ENCODE data around the gene COL9A1.

COL9A1 gene

GRCh38 chr6:70236343-70236742 lies 66.5 kb downstream of the COL9A1 start:
- DNase-seq (ENCODE audit: insufficient read length, low spot score), result no peak
- FAIRE-seq, result no peak

- DNase-seq (ENCODE audit: insufficient read length, low spot score) (no peak), FAIRE-seq (no peak)
Observed at GRCh38 chr6:70234561-70235236, 68.2 kb downstream of the COL9A1 start.

GRCh38 chr6:70231311-70231710 lies 71.6 kb downstream of the COL9A1 start:
- no peak for FAIRE-seq

GRCh38 chr6:70225055-70225454 lies 77.8 kb downstream of the COL9A1 start:
- DNase-seq (ENCODE audit: insufficient read length, low spot score) (no peak), FAIRE-seq (no peak)

More at GRCh38 chr6:70231311-70231710, 71.6 kb downstream of the COL9A1 start:
- no peak for DNase-seq (ENCODE audit: insufficient read length, low spot score)

- DNase-seq (ENCODE audit: insufficient read length, low spot score) (no peak), FAIRE-seq (no peak)
Observed at GRCh38 chr6:70222439-70222749, 80.5 kb downstream of the COL9A1 start.

GRCh38 chr6:70221715-70222438 lies 81.0 kb downstream of the COL9A1 start:
- FAIRE-seq, result no peak

GRCh38 chr6:70221025-70221714 lies 81.7 kb downstream of the COL9A1 start:
- FAIRE-seq, result peak; percentile 63

More at GRCh38 chr6:70221715-70222438, 81.0 kb downstream of the COL9A1 start:
- no peak for DNase-seq (ENCODE audit: insufficient read length, low spot score)

GRCh38 chr6:70219943-70220613 lies 82.8 kb downstream of the COL9A1 start:
- DNase-seq (ENCODE audit: insufficient read length, low spot score) (no peak), FAIRE-seq (no peak)

More at GRCh38 chr6:70221025-70221714, 81.7 kb downstream of the COL9A1 start:
- DNase-seq (ENCODE audit: insufficient read length, low spot score), result peak; percentile 4

- FAIRE-seq, result no peak
- DNase-seq (ENCODE audit: insufficient read length, low spot score), result no peak
Observed at GRCh38 chr6:70216767-70217166, 86.1 kb downstream of the COL9A1 start.

- FAIRE-seq, result no peak
Observed at GRCh38 chr6:70215460-70216108, 87.3 kb downstream of the COL9A1 start.

GRCh38 chr6:70210462-70210861 lies 92.4 kb downstream of the COL9A1 start:
- FAIRE-seq (no peak), DNase-seq (ENCODE audit: insufficient read length, low spot score) (no peak)

More at GRCh38 chr6:70215460-70216108, 87.3 kb downstream of the COL9A1 start:
- no peak for DNase-seq (ENCODE audit: insufficient read length, low spot score)

- no peak for DNase-seq (ENCODE audit: insufficient read length, low spot score)
- FAIRE-seq, result no peak
Observed at GRCh38 chr6:70208235-70208790, 94.6 kb downstream of the COL9A1 start.

- DNase-seq (ENCODE audit: insufficient read length, low spot score), result no peak
- no peak for FAIRE-seq
Observed at GRCh38 chr6:70198785-70199184, 104.1 kb downstream of the COL9A1 start.

- no peak for FAIRE-seq
- no peak for DNase-seq (ENCODE audit: insufficient read length, low spot score)
Observed at GRCh38 chr6:70196531-70196930, 106.4 kb downstream of the COL9A1 start.

GRCh38 chr6:70194421-70194820 lies 108.5 kb downstream of the COL9A1 start:
- FAIRE-seq, result no peak

GRCh38 chr6:70188202-70188601 lies 114.7 kb downstream of the COL9A1 start:
- FAIRE-seq, result no peak
- DNase-seq (ENCODE audit: insufficient read length, low spot score), result no peak

More at GRCh38 chr6:70194421-70194820, 108.5 kb downstream of the COL9A1 start:
- no peak for DNase-seq (ENCODE audit: insufficient read length, low spot score)

- FAIRE-seq (no peak), DNase-seq (ENCODE audit: insufficient read length, low spot score) (no peak)
Observed at GRCh38 chr6:70186461-70186860, 116.4 kb downstream of the COL9A1 start.

GRCh38 chr6:70184723-70185122 lies 118.2 kb downstream of the COL9A1 start:
- no peak for FAIRE-seq
- no peak for DNase-seq (ENCODE audit: insufficient read length, low spot score)

- FAIRE-seq (peak; percentile 35), DNase-seq (ENCODE audit: insufficient read length, low spot score) (no peak)
Observed at GRCh38 chr6:70183538-70183937, 119.3 kb downstream of the COL9A1 start.

- FAIRE-seq (no peak), DNase-seq (ENCODE audit: insufficient read length, low spot score) (no peak)
Observed at GRCh38 chr6:70180901-70181599, 121.8 kb downstream of the COL9A1 start.
